ENCODE results near the gene ABCA7. TPM values are rescaled to one million over a fixed set of nuclear protein-coding genes. Genes with fewer than 3 reads are reported as not detected.
A peak's percentile ranks its signal among the peaks of the same experiment; 100 is the strongest.

ABCA7 gene
- total RNA-seq, 1 donor from 2014 or later, result 16.7 TPM

- no peak for DNase-seq (ENCODE audit: extremely low spot score, unreplicated experiment)
- no peak for TF ChIP-seq CTCF (IDR thresholded peaks at IDR 0.05)
- H3K9me3 Mint-ChIP-seq (ENCODE audit: unreplicated experiment), result no peaks in the 10 kb centered on the region
- H3K4me1 Mint-ChIP-seq (ENCODE audit: unreplicated experiment), result peaks cover 10% of the 10 kb centered on the region
- H3K36me3 Mint-ChIP-seq (ENCODE audit: unreplicated experiment), result no peaks in the 10 kb centered on the region
- no peak overlapping the region for H3K4me3 Mint-ChIP-seq (ENCODE audit: unreplicated experiment)
- no peak overlapping the region for H3K27ac Mint-ChIP-seq (ENCODE audit: unreplicated experiment)
- H3K27me3 Mint-ChIP-seq (ENCODE audit: unreplicated experiment), result no peaks in the 10 kb centered on the region
These were observed 39.7 kb downstream of the ABCA7 start for GRCh38 chr19:1079566-1080111.

GRCh38 chr19:1080360-1081161 is 40.7 kb downstream of the ABCA7 start:
- no peak for DNase-seq (ENCODE audit: extremely low spot score, unreplicated experiment)
- no peak for TF ChIP-seq CTCF (IDR thresholded peaks at IDR 0.05)
- peaks cover 10% of the 10 kb centered on the region for H3K4me1 Mint-ChIP-seq (ENCODE audit: unreplicated experiment)
- H3K36me3 Mint-ChIP-seq (ENCODE audit: unreplicated experiment), result no peaks in the 10 kb centered on the region
- no peak overlapping the region for H3K4me3 Mint-ChIP-seq (ENCODE audit: unreplicated experiment)
- no peaks in the 10 kb centered on the region for H3K27me3 Mint-ChIP-seq (ENCODE audit: unreplicated experiment)
- no peak overlapping the region for H3K27ac Mint-ChIP-seq (ENCODE audit: unreplicated experiment)
- H3K9me3 Mint-ChIP-seq (ENCODE audit: unreplicated experiment), result no peaks in the 10 kb centered on the region

DNA sequence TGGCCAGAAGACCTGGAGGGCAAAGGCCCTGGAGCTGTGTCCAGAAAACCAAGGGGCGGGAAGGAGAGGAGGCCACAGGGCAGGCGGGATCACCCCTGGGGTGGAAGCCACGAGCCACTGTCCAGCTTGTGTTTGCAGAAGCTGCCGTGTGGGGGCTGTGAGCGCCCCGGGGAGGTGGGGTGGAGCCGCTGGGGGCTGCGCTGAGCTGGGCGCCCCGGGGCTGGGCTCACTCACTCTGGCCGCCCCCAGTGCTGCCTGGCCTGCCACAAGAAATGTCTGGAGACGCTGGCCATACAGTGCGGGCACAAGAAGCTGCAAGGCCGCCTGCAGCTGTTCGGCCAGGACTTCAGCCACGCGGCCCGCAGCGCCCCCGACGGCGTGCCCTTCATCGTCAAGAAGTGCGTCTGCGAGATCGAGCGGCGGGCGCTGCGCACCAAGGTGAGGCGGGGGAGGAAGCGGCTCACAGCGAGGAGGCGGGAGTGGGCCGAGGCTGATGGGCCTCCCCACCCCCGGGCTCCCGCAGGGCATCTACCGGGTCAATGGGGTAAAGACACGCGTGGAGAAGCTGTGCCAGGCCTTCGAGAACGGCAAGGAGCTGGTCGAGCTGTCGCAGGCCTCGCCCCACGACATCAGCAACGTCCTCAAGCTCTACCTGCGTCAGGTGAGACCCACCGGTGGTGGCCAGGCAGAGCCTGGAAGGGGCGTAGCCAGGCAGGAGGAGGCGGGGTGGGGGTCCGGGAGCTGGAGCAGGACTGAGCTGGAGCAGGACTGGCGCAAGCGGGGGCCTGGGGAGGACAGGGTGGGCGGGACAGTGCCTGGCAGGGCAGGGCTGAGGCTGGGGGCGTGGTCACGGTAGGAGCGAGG is 41.6 kb downstream of the ABCA7 start:
- no peak for DNase-seq (ENCODE audit: extremely low spot score, unreplicated experiment)
- Mint-ChIP-seq H3K4me1 (ENCODE audit: unreplicated experiment) (peaks cover 10% of the 10 kb centered on the region), H3K27ac (ENCODE audit: unreplicated experiment) (no peak overlapping the region), H3K36me3 (ENCODE audit: unreplicated experiment) (no peaks in the 10 kb centered on the region), H3K4me3 (ENCODE audit: unreplicated experiment) (peak overlapping the region; percentile 52), H3K9me3 (ENCODE audit: unreplicated experiment) (no peaks in the 10 kb centered on the region), H3K27me3 (ENCODE audit: unreplicated experiment) (no peaks in the 10 kb centered on the region)
- TF ChIP-seq CTCF (IDR thresholded peaks at IDR 0.05), result no peak

- H3K27me3 Mint-ChIP-seq (ENCODE audit: unreplicated experiment), result no peaks in the 10 kb centered on the region
- no peak overlapping the region for H3K27ac Mint-ChIP-seq (ENCODE audit: unreplicated experiment)
- TF ChIP-seq CTCF (IDR thresholded peaks at IDR 0.05), result no peak
- H3K9me3 Mint-ChIP-seq (ENCODE audit: unreplicated experiment), result no peaks in the 10 kb centered on the region
- DNase-seq (ENCODE audit: extremely low spot score, unreplicated experiment), result no peak
- H3K36me3 Mint-ChIP-seq (ENCODE audit: unreplicated experiment), result no peaks in the 10 kb centered on the region
- peaks cover 10% of the 10 kb centered on the region for H3K4me1 Mint-ChIP-seq (ENCODE audit: unreplicated experiment)
- peak overlapping the region; percentile 69 for H3K4me3 Mint-ChIP-seq (ENCODE audit: unreplicated experiment)
These were observed 42.4 kb downstream of the ABCA7 start for GRCh38 chr19:1082165-1082927.
